K562 (cell line): ENCODE data around the gene C1orf146. TPM values are rescaled to one million over a fixed set of nuclear protein-coding genes. Genes with fewer than 3 reads are reported as not detected.

Experiments used
- ATAC-seq: fragments of 200-7000 bp; cut with Tn5 transposase; 3 replicates; pipeline ENCODE4 v1.9.1; 2020; ENCODE audit warnings: moderate library complexity
- BruUV-seq: library from RNA; stranded (reverse); fragments of 400-500 nt; replicated peaks from 2 replicates; lab custom pipeline; 2021; lab: Mats Ljungman, UMichigan
- CTCF ChIA-PET: fragments of 300-600 bp; formaldehyde crosslinking; extraction: SDS; loops from one replicate; lab custom pipeline; 2021; ENCODE audit warnings: low intra/inter-chr PET ratio; lab: Yijun Ruan, JAX
- POLR2A ChIA-PET: fragments of 300-600, 350-650 bp; sonication (Branson Sonifier 250); formaldehyde crosslinking; extraction: SDS; loops from one replicate; lab custom pipeline; 2021; ENCODE audit warnings: antibody characterized with exemption, inconsistent platforms; lab: Yijun Ruan, JAX
- DNase-seq, 4 experiments: peaks; one replicate each; pipeline versions ENCODE4 v3.0.0 to v3.0.0-alpha.2; 2011 to 2018; ENCODE audit warnings: low spot score in 3 of 4, mixed read lengths in 3 of 4; ENCODE audit errors: extremely low read depth in 1 of 4
- FAIRE-seq: peaks from 2 replicates; lab custom pipeline; 2011; peaks lifted over from hg19 to GRCh38; lab: Jason Lieb, UNC
- H2AFZ ChIP-seq: 2 replicates; pipeline ENCODE4 v1.6.0; 2011; ENCODE audit warnings: low read depth, low read length, control low read depth, inconsistent platforms
- H3K27ac ChIP-seq: fragments of 200-600 bp; 3 replicates; pipeline ENCODE4 v1.8.0; 2011; ENCODE audit warnings: low read depth, mild to moderate bottlenecking, control low read depth, inconsistent platforms, low read length, moderate library complexity, mixed read lengths; ENCODE audit errors: extremely low read depth
- H3K27me3 ChIP-seq, 2 experiments: fragments of 300-600 bp in 1 of 2; 2 replicates in 1 of 2; 3 replicates in 1 of 2; pipeline versions ENCODE4 v1.6.0 to v1.8.0; 2011; ENCODE audit warnings: inconsistent platforms in 2 of 2, low read length in 2 of 2, mild to moderate bottlenecking in 1 of 2, mixed read lengths in 1 of 2, moderate library complexity in 1 of 2; ENCODE audit not compliant: control insufficient read depth in 2 of 2, insufficient read depth in 2 of 2
- H3K36me3 ChIP-seq: fragments of 300-600 bp; 3 replicates; pipeline ENCODE4 v1.8.0; 2011; ENCODE audit warnings: mild to moderate bottlenecking, low read length, inconsistent platforms; ENCODE audit not compliant: control insufficient read depth, insufficient read depth
- H3K4me1 ChIP-seq, 2 experiments: fragments of 200-600 bp in 1 of 2; replicated peaks in 1 of 2; 2 replicates in 1 of 2; 3 replicates in 1 of 2; pipeline versions ENCODE4 v1.5.1 to v1.8.0; 2011; ENCODE audit warnings: inconsistent platforms in 2 of 2, low read length in 2 of 2, mild to moderate bottlenecking in 1 of 2, mixed read lengths in 1 of 2, moderate library complexity in 1 of 2; ENCODE audit not compliant: control insufficient read depth in 2 of 2, insufficient read depth in 2 of 2
- H3K4me2 ChIP-seq: 2 replicates; pipeline ENCODE4 v1.6.1; 2011; ENCODE audit warnings: low read length, control low read depth, inconsistent platforms, mixed read lengths; ENCODE audit not compliant: insufficient read depth
- H3K4me3 ChIP-seq: fragments of 200-600 bp; sonication (generic), shearing (Covaris generic); 2 replicates; pipeline ENCODE4 v1.5.1; 2016; ENCODE audit warnings: control low read depth, inconsistent platforms
- H3K79me2 ChIP-seq: fragments of 200-600 bp; 3 replicates; pipeline ENCODE4 v1.8.0; 2011; ENCODE audit warnings: low read length, inconsistent platforms; ENCODE audit not compliant: control insufficient read depth, insufficient read depth
- H3K9ac ChIP-seq, 2 experiments: 2 replicates each; pipeline versions ENCODE4 v1.6.0 to v1.6.1; 2011; ENCODE audit warnings: low read depth in 2 of 2, low read length in 2 of 2, control low read depth in 1 of 2, inconsistent platforms in 1 of 2, mild to moderate bottlenecking in 1 of 2, mixed read lengths in 1 of 2; ENCODE audit not compliant: insufficient read depth in 1 of 2
- H3K9me1 ChIP-seq: one replicate; pipeline ENCODE4 v1.6.0; 2011; ENCODE audit warnings: inconsistent platforms, mild to moderate bottlenecking, low read length, moderate library complexity; ENCODE audit not compliant: control insufficient read depth, insufficient read depth
- H3K9me3 ChIP-seq: replicated peaks from 2 replicates; pipeline ENCODE4 v1.5.1; 2011; ENCODE audit warnings: low read depth, low read length, inconsistent platforms; ENCODE audit not compliant: control insufficient read depth, insufficient read depth
- H4K20me1 ChIP-seq: replicated peaks from 2 replicates; pipeline ENCODE4 v1.6.1; 2011; ENCODE audit warnings: low read length, inconsistent platforms, mixed read lengths; ENCODE audit not compliant: control insufficient read depth, insufficient read depth
- HLTF ChIP-seq: fragments of 450-650 bp; IDR thresholded peaks from 2 replicates; pipeline ENCODE4 v1.6.1; 2016
- KLF16 ChIP-seq: IDR thresholded peaks from 2 replicates; pipeline ENCODE4 v1.6.1; 2016; ENCODE audit warnings: antibody characterized with exemption
- NFATC3 ChIP-seq: fragments of 450-650 bp; IDR thresholded peaks from 2 replicates; pipeline ENCODE4 v1.6.1; 2017; ENCODE audit warnings: mild to moderate bottlenecking
- NFE2L1 ChIP-seq: fragments of 450-650 bp; IDR thresholded peaks from 2 replicates; pipeline ENCODE4 v1.6.1; 2016; ENCODE audit warnings: missing genetic modification characterization, low read depth, mild to moderate bottlenecking, missing compliant biosample characterization, moderate library complexity, borderline replicate concordance
- NUFIP1 ChIP-seq: fragments of 450-650 bp; IDR thresholded peaks from 2 replicates; pipeline ENCODE4 v1.6.1; 2018; ENCODE audit not compliant: partially characterized antibody
- PHB2 ChIP-seq: fragments of 450-650 bp; IDR thresholded peaks from 2 replicates; pipeline ENCODE4 v1.6.1; 2017; ENCODE audit warnings: low read depth
- TSC22D4 ChIP-seq: fragments of 450-650 bp; IDR thresholded peaks from 2 replicates; pipeline ENCODE4 v1.6.1; 2016; ENCODE audit warnings: missing genetic modification characterization, missing biosample characterization, control low read depth
- WGBS: fragments of 100-300 bp; shearing (Covaris generic); methylation state at CpG from one replicate; pipeline ENCODE4 v1.1.6; 2016; ENCODE audit warnings: low coverage, mixed read lengths; ENCODE audit not compliant: insufficient coverage; ENCODE audit errors: missing lambda C conversion rate; 5-methylcytosine and 5-hydroxymethylcytosine counted together
- in situ Hi-C: fragments of 300-500 bp; cut with MboI; formaldehyde crosslinking; loops from 4 replicates; pipeline ENCODE4 v1.15.0; 2018; ENCODE audit warnings: inconsistent platforms, mixed read lengths
- intact Hi-C: fragments of 100-400 bp; cut with micrococcal nuclease; formaldehyde crosslinking; loops from 2 replicates; pipeline ENCODE4 v1.14.2; 2022
- polyA plus RNA-seq, 8 experiments: library from polyadenylated mRNA; depleted of rRNA in 4 of 8; stranded (reverse) in 5 of 8; unstranded in 3 of 8; fragments of >200 nt; fragmentation: Nextera tagmentation in 2 of 8; fragmentation: Illumina TruSeq in 1 of 8; extraction: Ambion mirVana in 2 of 8; extraction: Trizol in 1 of 8; gene quantifications; 2 replicates each; pipeline versions ENCODE4 v1.2.1 to v1.2.3, GENCODE V29; 2011 to 2014; ENCODE audit warnings: inconsistent platforms in 1 of 8, missing spikeins in 1 of 8
- total RNA-seq, 7 experiments: library from RNA; depleted of rRNA in 6 of 7; stranded (reverse); fragments of >200 nt in 6 of 7; fragmentation: Illumina TruSeq in 2 of 7; extraction: Trizol in 2 of 7; gene quantifications; 2 replicates each; pipeline versions ENCODE4 v1.2.1 to v1.2.3, GENCODE V29; 2011 to 2021; ENCODE audit warnings: low replicate concordance in 1 of 7
- TF ChIP-seq, protein P1 (sequence below): fragments of 450-650 bp; IDR thresholded peaks from 2 replicates; pipeline ENCODE4 v1.6.1; 2017; ENCODE audit warnings: antibody characterized with exemption
- TF ChIP-seq, protein P2 (sequence below): fragments of 450-650 bp; IDR thresholded peaks from 2 replicates; pipeline ENCODE4 v1.7.1; 2018; ENCODE audit warnings: mild to moderate bottlenecking, low read depth; ENCODE audit not compliant: partially characterized antibody
- TF ChIP-seq, protein P3 (sequence below): fragments of 250-450 bp; sonication (Bioruptor Pico); IDR thresholded peaks from 2 replicates; pipeline ENCODE4 v1.5.0; 2021; ENCODE audit warnings: mild to moderate bottlenecking, moderate library complexity

C1orf146 gene
- total and polyA plus RNA-seq, 9 of the 15 experiments (the other 6 are each of a cell fraction or from before 2014, with no cell fraction given): 0.10 TPM; not detected in 8

DNA sequence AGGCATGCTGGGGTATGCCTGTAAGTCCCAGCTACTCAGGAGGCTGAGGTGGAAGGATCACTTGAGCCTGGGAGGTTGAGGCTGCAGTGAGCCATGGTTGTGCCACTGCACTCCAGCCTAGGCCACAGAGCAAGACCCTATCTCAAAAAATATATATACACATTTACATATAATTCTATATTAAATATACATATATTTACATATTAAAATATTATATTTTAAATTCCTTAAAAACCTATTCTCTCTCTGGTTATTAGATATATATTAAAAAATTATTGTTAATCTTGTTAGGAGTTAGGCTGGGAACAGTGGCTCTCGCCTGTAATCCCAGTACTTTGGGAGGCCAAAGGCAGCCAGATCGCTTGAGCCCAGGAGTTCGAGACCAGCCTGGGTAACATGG, 58.4 kb downstream of the C1orf146 start:
- in situ Hi-C loops: no loop called here
- BruUV-seq: no TSS peak
- ChIA-PET POLR2A (no interaction called here), CTCF (no interaction called here)
- no peaks in the 10 kb centered on the region for H3K79me2 ChIP-seq
- H3K9ac ChIP-seq: no peak overlapping the region
- no peak overlapping the region for H3K27ac ChIP-seq
- no peak for FAIRE-seq
- H3K9me3 ChIP-seq: no peaks in the 10 kb centered on the region
- DNase-seq: no peak
- H2AFZ ChIP-seq: no peak overlapping the region
- WGBS: 95% methylated on average over 3 of the region's 3 CpGs
- no peak overlapping the region for H3K4me3 ChIP-seq
- H3K4me2 ChIP-seq: no peak overlapping the region
- H4K20me1 ChIP-seq: no peaks in the 10 kb centered on the region
- no peaks in the 10 kb centered on the region for H3K27me3 ChIP-seq
- intact Hi-C loops: no loop called here
- peaks cover 47% of the 10 kb centered on the region for H3K36me3 ChIP-seq
- no peak for ATAC-seq
- H3K4me1 ChIP-seq: no peaks in the 10 kb centered on the region
- TF ChIP-seq, protein P1, sequence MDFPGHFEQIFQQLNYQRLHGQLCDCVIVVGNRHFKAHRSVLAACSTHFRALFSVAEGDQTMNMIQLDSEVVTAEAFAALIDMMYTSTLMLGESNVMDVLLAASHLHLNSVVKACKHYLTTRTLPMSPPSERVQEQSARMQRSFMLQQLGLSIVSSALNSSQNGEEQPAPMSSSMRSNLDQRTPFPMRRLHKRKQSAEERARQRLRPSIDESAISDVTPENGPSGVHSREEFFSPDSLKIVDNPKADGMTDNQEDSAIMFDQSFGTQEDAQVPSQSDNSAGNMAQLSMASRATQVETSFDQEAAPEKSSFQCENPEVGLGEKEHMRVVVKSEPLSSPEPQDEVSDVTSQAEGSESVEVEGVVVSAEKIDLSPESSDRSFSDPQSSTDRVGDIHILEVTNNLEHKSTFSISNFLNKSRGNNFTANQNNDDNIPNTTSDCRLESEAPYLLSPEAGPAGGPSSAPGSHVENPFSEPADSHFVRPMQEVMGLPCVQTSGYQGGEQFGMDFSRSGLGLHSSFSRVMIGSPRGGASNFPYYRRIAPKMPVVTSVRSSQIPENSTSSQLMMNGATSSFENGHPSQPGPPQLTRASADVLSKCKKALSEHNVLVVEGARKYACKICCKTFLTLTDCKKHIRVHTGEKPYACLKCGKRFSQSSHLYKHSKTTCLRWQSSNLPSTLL: no peak
- TF ChIP-seq TSC22D4 (no peak), NFATC3 (no peak), HLTF (no peak), NUFIP1 (no peak), NFE2L1 (no peak), KLF16 (no peak), PHB2 (no peak)
- TF ChIP-seq, protein P2, sequence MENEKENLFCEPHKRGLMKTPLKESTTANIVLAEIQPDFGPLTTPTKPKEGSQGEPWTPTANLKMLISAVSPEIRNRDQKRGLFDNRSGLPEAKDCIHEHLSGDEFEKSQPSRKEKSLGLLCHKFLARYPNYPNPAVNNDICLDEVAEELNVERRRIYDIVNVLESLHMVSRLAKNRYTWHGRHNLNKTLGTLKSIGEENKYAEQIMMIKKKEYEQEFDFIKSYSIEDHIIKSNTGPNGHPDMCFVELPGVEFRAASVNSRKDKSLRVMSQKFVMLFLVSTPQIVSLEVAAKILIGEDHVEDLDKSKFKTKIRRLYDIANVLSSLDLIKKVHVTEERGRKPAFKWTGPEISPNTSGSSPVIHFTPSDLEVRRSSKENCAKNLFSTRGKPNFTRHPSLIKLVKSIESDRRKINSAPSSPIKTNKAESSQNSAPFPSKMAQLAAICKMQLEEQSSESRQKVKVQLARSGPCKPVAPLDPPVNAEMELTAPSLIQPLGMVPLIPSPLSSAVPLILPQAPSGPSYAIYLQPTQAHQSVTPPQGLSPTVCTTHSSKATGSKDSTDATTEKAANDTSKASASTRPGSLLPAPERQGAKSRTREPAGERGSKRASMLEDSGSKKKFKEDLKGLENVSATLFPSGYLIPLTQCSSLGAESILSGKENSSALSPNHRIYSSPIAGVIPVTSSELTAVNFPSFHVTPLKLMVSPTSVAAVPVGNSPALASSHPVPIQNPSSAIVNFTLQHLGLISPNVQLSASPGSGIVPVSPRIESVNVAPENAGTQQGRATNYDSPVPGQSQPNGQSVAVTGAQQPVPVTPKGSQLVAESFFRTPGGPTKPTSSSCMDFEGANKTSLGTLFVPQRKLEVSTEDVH: no peak
- TF ChIP-seq, protein P3, sequence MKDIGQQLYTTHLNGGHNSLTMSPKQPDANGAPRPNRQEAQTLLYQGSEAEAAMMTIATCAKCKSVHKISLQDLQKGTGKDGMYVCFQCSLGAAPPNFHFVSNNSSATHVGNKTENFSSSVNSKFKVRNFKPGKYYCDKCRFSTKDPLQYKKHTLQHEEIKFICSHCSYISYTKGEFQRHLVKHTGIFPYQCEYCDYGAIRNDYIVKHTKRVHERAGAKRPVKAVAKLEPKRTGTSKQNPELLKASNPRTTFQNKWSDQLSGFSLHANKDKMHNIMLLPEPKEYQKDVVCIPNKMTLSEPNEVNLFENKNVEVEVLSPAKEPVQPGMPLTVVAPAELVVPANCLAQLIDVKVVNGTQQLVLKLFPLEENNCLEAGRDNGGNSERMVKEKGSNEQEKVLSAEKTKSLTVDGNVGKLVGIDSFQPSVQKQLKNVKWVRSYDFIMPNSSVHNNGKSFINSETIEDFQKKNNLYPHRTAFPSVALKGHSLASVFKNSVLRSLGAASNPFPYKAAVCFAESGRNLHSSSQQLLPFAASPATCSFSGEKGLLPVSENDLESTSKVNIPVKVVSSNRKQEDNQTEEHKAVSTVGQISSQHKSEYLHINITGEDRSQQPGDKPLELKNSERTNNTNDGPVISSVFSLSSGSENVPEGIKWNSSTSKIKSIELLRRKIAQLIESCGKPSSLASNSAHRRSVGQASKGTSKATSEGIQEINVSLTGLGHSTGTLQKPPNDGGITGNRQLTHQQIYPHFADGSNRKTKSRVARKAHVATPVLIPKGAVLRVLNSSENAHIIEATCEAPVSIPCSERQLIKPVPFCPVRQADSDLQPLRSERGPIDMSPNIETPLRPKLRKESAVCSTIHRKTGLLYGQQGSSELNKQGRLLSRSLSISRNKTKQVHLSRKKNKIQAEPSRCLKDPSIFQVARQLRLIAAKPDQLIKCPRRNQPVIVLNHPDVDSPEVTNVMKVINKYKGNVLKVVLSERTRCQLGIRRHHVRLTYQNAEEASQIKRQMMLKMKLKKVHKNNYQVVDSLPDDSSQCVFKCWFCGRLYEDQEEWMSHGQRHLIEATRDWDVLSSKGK: no peak
- no peaks in the 10 kb centered on the region for H3K9me1 ChIP-seq
